NCI-H510A treated with DMSO at 0.1 percent for 48 hours (cell line): ENCODE results near the gene CHURC1.

Experiments used
- DNase-seq: peaks from one replicate; lab custom pipeline; 2025; lab: John Stamatoyannopoulos, UW

CHURC1 gene

GRCh38 chr14:64914237-64915028 is at the start of gene CHURC1:
TSS of gene CHURC1 (plus strand) at chr14:64914455. CDS start at chr14:64914496, 41 bp downstream.
- peak; percentile 96 for DNase-seq

GRCh38 chr14:64865109-64865508 is 49.1 kb upstream of the CHURC1 start:
- DNase-seq = no peak

GRCh38 chr14:64865992-64866391 is 48.3 kb upstream of the CHURC1 start:
- DNase-seq = no peak

DNA sequence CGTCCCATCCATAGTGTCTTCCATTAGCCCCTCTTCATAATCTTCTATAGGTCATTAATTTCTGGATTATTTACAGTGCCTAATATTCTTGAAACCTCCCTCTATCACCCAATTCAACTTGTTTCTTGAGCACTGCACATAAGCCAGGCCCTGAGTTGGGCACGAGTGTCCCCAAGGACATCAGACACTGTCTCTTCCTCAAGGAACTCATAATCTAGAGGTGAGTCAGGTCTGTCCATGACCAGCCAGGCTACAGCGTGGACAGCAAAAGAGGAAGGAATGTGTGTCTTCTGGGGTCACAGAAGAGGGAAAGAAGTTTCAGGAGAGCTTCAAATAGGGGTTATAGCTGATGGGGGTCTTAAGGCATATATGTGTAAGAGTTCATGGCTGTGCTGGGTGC is 47.1 kb upstream of the CHURC1 start:
- DNase-seq = no peak

GRCh38 chr14:64868379-64868778 is 45.9 kb upstream of the CHURC1 start:
- no peak for DNase-seq

DNA sequence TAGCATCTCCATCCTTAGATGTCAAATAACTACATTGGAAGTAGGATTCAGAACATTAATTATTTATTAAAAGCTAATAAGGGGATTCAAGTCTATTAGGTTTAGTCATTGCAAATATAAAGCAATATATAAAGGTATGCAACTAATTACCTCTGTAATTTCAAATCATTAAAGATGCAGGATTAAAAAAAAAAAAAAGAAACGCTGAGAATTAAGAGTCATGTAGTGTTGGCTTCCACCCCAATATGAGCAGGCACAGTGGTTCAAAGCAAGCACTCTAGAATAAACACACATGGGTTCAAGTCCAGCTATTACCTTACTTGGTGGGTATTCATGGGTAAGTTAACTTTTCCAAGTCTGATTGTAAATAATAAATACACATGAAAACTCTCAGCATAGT is 45.4 kb upstream of the CHURC1 start:
- no peak for DNase-seq

- no peak for DNase-seq
Measured at GRCh38 chr14:64870160-64870559, 44.1 kb upstream of the CHURC1 start.

- no peak for DNase-seq
Measured at GRCh38 chr14:64871344-64871743, 42.9 kb upstream of the CHURC1 start.

- DNase-seq = no peak
Measured at GRCh38 chr14:64873506-64874219, 40.6 kb upstream of the CHURC1 start.

GRCh38 chr14:64875350-64875749 is 38.9 kb upstream of the CHURC1 start:
- DNase-seq = no peak

GRCh38 chr14:64877846-64878245 is 36.4 kb upstream of the CHURC1 start:
- no peak for DNase-seq

- peak; percentile 50 for DNase-seq
Measured at GRCh38 chr14:64878837-64879634, 35.2 kb upstream of the CHURC1 start.

GRCh38 chr14:64879635-64880220 is 34.5 kb upstream of the CHURC1 start, which contains the start of gene SPTB:
TSS of gene SPTB (minus strand) at chr14:64879907. CDS start at chr14:64823094, 56,813 bp downstream.
- peak; percentile 80 for DNase-seq

DNA sequence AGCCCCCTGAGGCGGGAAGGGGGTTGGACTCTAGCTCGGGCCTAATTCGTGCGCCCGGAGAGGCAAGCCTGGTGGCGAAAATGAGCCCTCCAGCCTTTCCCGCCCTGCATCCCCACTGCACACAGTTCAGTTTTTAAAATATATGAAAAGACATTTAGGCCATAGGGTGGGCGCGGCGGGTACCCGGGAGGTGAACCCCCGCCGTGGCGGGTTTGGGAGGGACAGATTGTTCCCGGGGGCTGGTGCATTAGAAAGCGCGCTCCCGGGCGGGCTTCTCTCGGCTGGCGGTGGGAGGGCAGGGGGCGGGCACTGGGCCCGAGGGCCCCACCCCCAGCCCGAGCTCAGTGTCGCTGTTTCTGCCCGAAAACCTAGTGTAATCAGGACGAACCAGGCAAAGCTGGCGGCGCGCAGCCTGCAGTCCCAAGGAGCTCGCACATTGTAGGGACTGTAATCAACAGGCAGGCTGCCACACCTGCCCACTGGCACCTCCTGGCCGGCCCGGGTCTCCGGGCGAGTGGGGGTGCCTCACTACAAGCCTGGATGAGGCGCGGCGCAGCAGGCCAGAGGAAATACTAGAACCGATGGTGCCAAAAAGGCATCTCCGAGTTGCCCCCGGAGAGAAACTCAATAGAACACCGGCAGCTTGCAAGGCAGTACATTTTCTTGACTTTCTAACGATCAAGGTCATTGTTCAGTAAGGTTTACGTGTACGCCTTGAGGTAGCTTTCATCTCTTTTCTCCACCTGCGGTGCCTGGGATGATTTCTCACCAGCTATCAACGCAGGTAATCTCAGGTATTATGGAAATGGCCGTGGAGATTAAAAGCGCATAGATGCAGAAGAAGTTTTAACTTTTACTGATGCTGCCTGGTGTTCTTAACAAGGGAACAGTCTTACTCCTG is 33.8 kb upstream of the CHURC1 start:
- peak; percentile 74 for DNase-seq

- DNase-seq = no peak
Measured at GRCh38 chr14:64885559-64885958, 28.7 kb upstream of the CHURC1 start.

- DNase-seq = no peak
Measured at GRCh38 chr14:64889352-64889751, 24.9 kb upstream of the CHURC1 start.

DNA sequence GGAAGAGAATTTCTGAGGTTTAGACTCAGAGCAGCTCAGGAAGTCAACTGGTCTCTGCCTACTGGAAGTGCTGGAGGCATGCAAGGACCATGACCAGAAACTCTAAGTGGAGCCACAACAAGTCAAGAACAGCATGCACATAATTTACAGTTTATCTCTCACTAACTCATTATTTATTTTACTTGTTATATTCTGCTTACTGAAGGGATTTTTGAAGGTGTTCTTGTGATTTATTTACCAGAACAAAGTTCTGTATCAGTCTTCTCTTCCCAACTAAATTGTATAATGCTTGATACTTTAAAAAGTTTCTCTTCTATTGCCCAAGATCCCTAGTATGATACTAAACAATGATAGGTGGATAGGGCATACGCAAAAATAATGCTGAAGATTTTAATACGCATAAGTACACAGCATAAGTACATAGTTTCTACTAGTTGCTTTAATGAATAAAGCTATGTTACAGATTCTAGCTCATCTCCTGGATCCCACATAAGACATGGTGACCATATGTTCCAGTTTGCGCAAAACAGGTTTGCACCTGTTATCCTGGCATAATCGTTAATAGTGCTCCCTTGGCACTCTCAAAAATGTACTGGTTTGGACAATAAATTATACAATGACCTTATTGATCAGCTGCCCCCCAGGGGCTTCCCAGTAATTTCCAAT is 22.9 kb upstream of the CHURC1 start:
- no peak for DNase-seq

- DNase-seq = peak; percentile 87
Measured at GRCh38 chr14:64891839-64892375, 22.3 kb upstream of the CHURC1 start.

DNA sequence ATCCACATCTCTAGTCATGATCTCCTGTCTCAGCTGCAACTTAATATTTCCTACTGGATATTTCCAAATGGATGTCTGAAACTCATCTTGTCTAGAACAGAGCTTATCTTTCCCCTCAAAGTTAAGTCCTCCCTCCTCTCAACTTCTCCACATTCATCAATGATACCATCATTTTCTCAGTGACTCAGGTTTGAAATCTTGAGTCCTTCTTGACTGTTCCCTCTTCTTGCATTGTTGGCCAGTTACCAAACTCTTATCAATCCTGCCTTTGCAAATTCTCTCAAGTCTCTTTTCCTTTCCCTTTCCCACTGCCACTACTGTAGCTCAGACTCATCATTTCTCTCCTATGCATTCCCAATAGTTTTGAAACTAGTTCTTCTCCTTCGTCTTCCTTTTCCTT is 14.3 kb upstream of the CHURC1 start:
- no peak for DNase-seq

- DNase-seq = no peak
Measured at GRCh38 chr14:64906022-64906421, 8.2 kb upstream of the CHURC1 start.
